ENCODE data around the gene JPH4.

The JPH4 gene

GRCh38 chr14:23626946-23627345, 48.4 kb upstream of the JPH4 start:
- TF ChIP-seq ZNF565 (CRISPR knock-in tag; conservative IDR thresholded peaks at IDR 0.05; ENCODE audit: low read depth) (no peak), RARB (CRISPR knock-in tag; IDR thresholded peaks at IDR 0.05) (no peak), CREB5 (CRISPR knock-in tag; IDR thresholded peaks at IDR 0.05; ENCODE audit: low read depth) (no peak)
- no peak for ATAC-seq

- TF ChIP-seq TSHZ2 (CRISPR knock-in tag; IDR thresholded peaks at IDR 0.05) (no peak), CREB5 (CRISPR knock-in tag; IDR thresholded peaks at IDR 0.05; ENCODE audit: low read depth) (no peak), ZNF565 (CRISPR knock-in tag; conservative IDR thresholded peaks at IDR 0.05; ENCODE audit: low read depth) (no peak), CSDC2 (CRISPR knock-in tag; IDR thresholded peaks at IDR 0.05) (no peak), RARB (CRISPR knock-in tag; IDR thresholded peaks at IDR 0.05) (no peak), POU6F1 (CRISPR knock-in tag; IDR thresholded peaks at IDR 0.05; ENCODE audit: borderline replicate concordance, low read depth) (no peak), ISL1 (CRISPR knock-in tag; IDR thresholded peaks at IDR 0.05) (no peak), SNAI2 (CRISPR knock-in tag; IDR thresholded peaks at IDR 0.05) (no peak)
Observed at GRCh38 chr14:23624830-23625404, 46.3 kb upstream of the JPH4 start.

GRCh38 chr14:23623962-23624361, 45.4 kb upstream of the JPH4 start:
- TF ChIP-seq ZNF8 (CRISPR knock-in tag; IDR thresholded peaks at IDR 0.05) (no peak), GLIS3 (CRISPR knock-in tag; IDR thresholded peaks at IDR 0.05) (no peak), ARNTL (CRISPR knock-in tag; IDR thresholded peaks at IDR 0.05; ENCODE audit: borderline replicate concordance, low read depth) (no peak), CSDC2 (CRISPR knock-in tag; IDR thresholded peaks at IDR 0.05) (no peak), TOX (CRISPR knock-in tag; IDR thresholded peaks at IDR 0.05; ENCODE audit: borderline replicate concordance) (no peak), OSR1 (CRISPR knock-in tag; IDR thresholded peaks at IDR 0.05) (no peak), TSHZ2 (CRISPR knock-in tag; IDR thresholded peaks at IDR 0.05) (no peak), POU6F1 (CRISPR knock-in tag; IDR thresholded peaks at IDR 0.05; ENCODE audit: borderline replicate concordance, low read depth) (no peak), CSRNP3 (CRISPR knock-in tag; IDR thresholded peaks at IDR 0.05) (no peak), BACH2 (CRISPR knock-in tag; IDR thresholded peaks at IDR 0.05; ENCODE audit: borderline replicate concordance) (no peak), SNAI2 (CRISPR knock-in tag; IDR thresholded peaks at IDR 0.05) (no peak), ZNF70 (CRISPR knock-in tag; IDR thresholded peaks at IDR 0.05) (no peak), PATZ1 (CRISPR knock-in tag; IDR thresholded peaks at IDR 0.05; ENCODE audit: borderline replicate concordance) (no peak), ESRRG (CRISPR knock-in tag; IDR thresholded peaks at IDR 0.05) (no peak), CREB5 (CRISPR knock-in tag; IDR thresholded peaks at IDR 0.05; ENCODE audit: low read depth) (no peak), ZNF565 (CRISPR knock-in tag; conservative IDR thresholded peaks at IDR 0.05; ENCODE audit: low read depth) (no peak), ZC3H10 (CRISPR knock-in tag; IDR thresholded peaks at IDR 0.05) (no peak), RARB (CRISPR knock-in tag; IDR thresholded peaks at IDR 0.05) (no peak)
- ATAC-seq = no peak

More at GRCh38 chr14:23624830-23625404, 46.3 kb upstream of the JPH4 start:
- ATAC-seq = no peak
